Esophagus (tissue), 2 donors: ENCODE measurements around the gene FLAD1. TPM values are rescaled to one million over a fixed set of nuclear protein-coding genes. Genes with fewer than 3 reads are reported as not detected.

Source experiments
- H3K27ac ChIP-seq, 2 donors: one replicate each; pipeline ENCODE4 v1.5.1; 2013; ENCODE audit warnings: low read depth in 2 of 2, mild to moderate bottlenecking in 2 of 2, inconsistent platforms in 1 of 2, low read length in 1 of 2, moderate library complexity in 1 of 2
- H3K27me3 ChIP-seq, 2 donors: one replicate each; pipeline ENCODE4 v1.6.1; 2013; ENCODE audit warnings: low read length in 2 of 2, control low read depth in 1 of 2, mild to moderate bottlenecking in 1 of 2; ENCODE audit not compliant: insufficient read depth in 2 of 2, control insufficient read depth in 1 of 2
- H3K36me3 ChIP-seq, 2 donors: one replicate each; pipeline ENCODE4 v1.6.1; 2013; ENCODE audit warnings: low read length in 1 of 2; ENCODE audit not compliant: control insufficient read depth in 2 of 2, insufficient read depth in 2 of 2
- H3K4me1 ChIP-seq, 2 donors: one replicate each; pipeline ENCODE4 v1.6.1; 2013; ENCODE audit warnings: low read length in 1 of 2; ENCODE audit not compliant: control insufficient read depth in 2 of 2, insufficient read depth in 2 of 2
- H3K4me3 ChIP-seq, 2 donors: one replicate each; pipeline ENCODE4 v1.5.1; 2013; ENCODE audit warnings: low read length in 2 of 2, mild to moderate bottlenecking in 2 of 2, low read depth in 1 of 2, moderate library complexity in 1 of 2
- H3K9me3 ChIP-seq, 2 donors: one replicate each; pipeline ENCODE4 v1.6.1; 2013; ENCODE audit warnings: mild to moderate bottlenecking in 2 of 2, low read depth in 1 of 2, low read length in 1 of 2, moderate library complexity in 1 of 2; ENCODE audit not compliant: control insufficient read depth in 2 of 2, insufficient read depth in 1 of 2
- WGBS, 2 donors: extraction: QIAGEN DNeasy Blood & Tissue Kit; methylation state at CpG; one replicate each; pipeline ENCODE4 v1.1.7; 2013; 5-methylcytosine and 5-hydroxymethylcytosine counted together
- polyA plus RNA-seq, 2 donors: library from polyadenylated mRNA; stranded (reverse); fragments of 200-250 nt; gene quantifications; one replicate each; pipeline ENCODE4 v1.2.3, GENCODE V29; 2013
- donor health status: healthy with polysubstance abuse.
- donor health status: Bipolar disorder and iron deficiency.

Gene FLAD1
- polyA plus RNA-seq, 2 donors, result 27.1 TPM

GRCh38 chr1:155013632-155014031 is 30.5 kb downstream of the FLAD1 start:
- Histone ChIP-seq H3K4me1 (peaks cover 22 to 55% of the 10 kb centered on the region in 2 donors), H3K27me3 (no peaks in the 10 kb centered on the region)

GRCh38 chr1:155014709-155015508 is 31.8 kb downstream of the FLAD1 start:
- WGBS, 2 donors, result 85 to 86% methylated on average over 31 of the region's 31 CpGs
- Histone ChIP-seq H3K4me1 (peaks cover 22 to 56% of the 10 kb centered on the region in 2 donors), H3K4me3 (no peak overlapping the region), H3K27ac (peak overlapping the region; percentile 95 to 96), H3K9me3 (no peaks in the 10 kb centered on the region), H3K36me3 (peaks cover 8 to 38% of the 10 kb centered on the region in 2 donors), H3K27me3 (no peaks in the 10 kb centered on the region)

More at GRCh38 chr1:155013632-155014031, 30.5 kb downstream of the FLAD1 start:
- Histone ChIP-seq H3K27ac (peak overlapping the region; percentile 98), H3K4me3 (no peak overlapping the region), H3K9me3 (no peaks in the 10 kb centered on the region), H3K36me3 (peaks cover 8 to 38% of the 10 kb centered on the region in 2 donors)
- WGBS, 2 donors, result 37 to 44% methylated on average over 8 of the region's 8 CpGs

- H3K27me3 ChIP-seq, result no peaks in the 10 kb centered on the region
- H3K4me1 ChIP-seq, result peaks cover 22 to 56% of the 10 kb centered on the region in 2 donors
- peaks cover 8 to 38% of the 10 kb centered on the region in 2 donors for H3K36me3 ChIP-seq
- no peaks in the 10 kb centered on the region for H3K9me3 ChIP-seq
- 66 to 67% methylated on average over 16 of the region's 16 CpGs for WGBS, 2 donors
- H3K4me3 ChIP-seq, result no peak overlapping the region
- H3K27ac ChIP-seq, result peak overlapping the region; percentile 95 to 96
Observed at GRCh38 chr1:155015527-155016230, 32.5 kb downstream of the FLAD1 start.

- Histone ChIP-seq H3K4me1 (peaks cover 22 to 53% of the 10 kb centered on the region in 2 donors), H3K4me3 (no peak overlapping the region), H3K9me3 (no peaks in the 10 kb centered on the region), H3K27me3 (no peaks in the 10 kb centered on the region), H3K27ac (peak overlapping the region; percentile 95 to 96), H3K36me3 (peaks cover 8 to 35% of the 10 kb centered on the region in 2 donors)
- WGBS, 2 donors, result 62 to 64% methylated on average over 26 of the region's 26 CpGs
Observed at GRCh38 chr1:155016231-155016831, 33.2 kb downstream of the FLAD1 start.

GRCh38 chr1:155017041-155017945 is 34.1 kb downstream of the FLAD1 start:
- Histone ChIP-seq H3K4me3 (peak overlapping the region; percentile 27 to 30), H3K27ac (peak overlapping the region; percentile 95 to 96), H3K36me3 (peaks cover 8 to 35% of the 10 kb centered on the region in 2 donors), H3K4me1 (peaks cover 14 to 44% of the 10 kb centered on the region in 2 donors), H3K9me3 (no peaks in the 10 kb centered on the region), H3K27me3 (no peaks in the 10 kb centered on the region)
- 2 to 7% methylated on average over 22 to 49 of the region's 49 CpGs for WGBS, 2 donors

GRCh38 chr1:155017946-155018316 is 34.8 kb downstream of the FLAD1 start:
- Histone ChIP-seq H3K27me3 (no peaks in the 10 kb centered on the region), H3K36me3 (peaks cover 8 to 35% of the 10 kb centered on the region in 2 donors), H3K4me3 (peak overlapping the region in 1 of 2 donors; percentile 30), H3K9me3 (no peaks in the 10 kb centered on the region), H3K4me1 (peaks cover 14 to 42% of the 10 kb centered on the region in 2 donors), H3K27ac (peak overlapping the region; percentile 95 to 96)
- 47 to 48% methylated on average over 6 of the region's 6 CpGs for WGBS, 2 donors

GRCh38 chr1:155018617-155019348 is 35.6 kb downstream of the FLAD1 start:
- WGBS, 2 donors, result 79 to 85% methylated on average over 7 to 8 of the region's 8 CpGs
- no peaks in the 10 kb centered on the region for H3K27me3 ChIP-seq
- H3K4me3 ChIP-seq, result no peak overlapping the region
- peaks cover 14 to 41% of the 10 kb centered on the region in 2 donors for H3K4me1 ChIP-seq
- no peaks in the 10 kb centered on the region for H3K9me3 ChIP-seq
- H3K27ac ChIP-seq, result peak overlapping the region; percentile 74 to 95
- peaks cover 8 to 29% of the 10 kb centered on the region in 2 donors for H3K36me3 ChIP-seq

GRCh38 chr1:155019377-155020245 is 36.5 kb downstream of the FLAD1 start:
- H3K4me3 ChIP-seq, result no peak overlapping the region
- H3K4me1 ChIP-seq, result peaks cover 14 to 36% of the 10 kb centered on the region in 2 donors
- H3K9me3 ChIP-seq, result no peaks in the 10 kb centered on the region
- no peaks in the 10 kb centered on the region for H3K27me3 ChIP-seq
- WGBS, 2 donors, result 61 to 68% methylated on average over 11 of the region's 11 CpGs
- peak overlapping the region in 1 of 2 donors; percentile 74 for H3K27ac ChIP-seq
- H3K36me3 ChIP-seq, result peaks cover 3 to 21% of the 10 kb centered on the region in 2 donors
